Keratinocyte (primary cell): ENCODE measurements around the gene LY6G6F. TPM values are rescaled to one million over a fixed set of nuclear protein-coding genes. Genes with fewer than 3 reads are reported as not detected.

Experiments used
- DNase-seq: peaks from one replicate; pipeline ENCODE4 v3.0.0-alpha.2; 2011; ENCODE audit warnings: low read depth, missing footprints, low spot score
- FAIRE-seq: peaks from 2 replicates; lab custom pipeline; 2011; peaks lifted over from hg19 to GRCh38; lab: Jason Lieb, UNC
- H2AFZ ChIP-seq: 2 replicates; pipeline ENCODE4 v1.6.0; 2012; ENCODE audit warnings: low read length, control low read depth, inconsistent platforms; ENCODE audit not compliant: control insufficient read depth
- H3K27ac ChIP-seq: 2 replicates; pipeline ENCODE4 v1.5.1; 2011; ENCODE audit warnings: low read length; ENCODE audit not compliant: control insufficient read depth, insufficient read depth
- H3K27me3 ChIP-seq: 3 replicates; pipeline ENCODE4 v1.6.0; 2011; ENCODE audit warnings: low read length; ENCODE audit not compliant: control insufficient read depth, insufficient read depth; ENCODE audit errors: extremely low read depth
- H3K36me3 ChIP-seq, 2 experiments: 2 replicates in 1 of 2; 3 replicates in 1 of 2; pipeline ENCODE4 v1.5.1; 2011; ENCODE audit warnings: low read length in 2 of 2, mild to moderate bottlenecking in 1 of 2; ENCODE audit not compliant: control insufficient read depth in 2 of 2, insufficient read depth in 2 of 2; ENCODE audit errors: extremely low read depth in 1 of 2
- H3K4me1 ChIP-seq: 3 replicates; pipeline ENCODE4 v1.5.1; 2011; ENCODE audit warnings: low read length; ENCODE audit not compliant: control insufficient read depth, insufficient read depth; ENCODE audit errors: extremely low read depth
- H3K4me2 ChIP-seq: 3 replicates; pipeline ENCODE4 v1.6.0; 2011; ENCODE audit warnings: low read depth, low read length; ENCODE audit not compliant: control insufficient read depth, insufficient read depth; ENCODE audit errors: extremely low read depth
- H3K4me3 ChIP-seq, 3 experiments: fragments of 200-600 bp in 1 of 3; sonication (generic) in 1 of 3; 2 replicates in 2 of 3; 3 replicates in 1 of 3; pipeline ENCODE4 v1.5.1; 2011 to 2016; ENCODE audit warnings: low read length in 3 of 3, mild to moderate bottlenecking in 3 of 3, control low read depth in 2 of 3, inconsistent platforms in 1 of 3, low read depth in 1 of 3, mixed read lengths in 1 of 3, mixed run types in 1 of 3, moderate library complexity in 1 of 3; ENCODE audit not compliant: control insufficient read depth in 2 of 3, insufficient read depth in 2 of 3; ENCODE audit errors: extremely low read depth in 1 of 3
- H3K79me2 ChIP-seq: 2 replicates; pipeline ENCODE4 v1.6.0; 2012; ENCODE audit warnings: low read length; ENCODE audit not compliant: control insufficient read depth, insufficient read depth
- H3K9ac ChIP-seq: 3 replicates; pipeline ENCODE4 v1.6.0; 2011; ENCODE audit warnings: low read length; ENCODE audit not compliant: control insufficient read depth, insufficient read depth; ENCODE audit errors: extremely low read depth
- H3K9me1 ChIP-seq: 3 replicates; pipeline ENCODE4 v1.6.0; 2011; ENCODE audit warnings: low read length; ENCODE audit not compliant: control insufficient read depth, insufficient read depth; ENCODE audit errors: extremely low read depth
- H3K9me3 ChIP-seq: 2 replicates; pipeline ENCODE4 v1.5.1; 2012; ENCODE audit warnings: low read depth, low read length; ENCODE audit not compliant: control insufficient read depth
- H4K20me1 ChIP-seq: 3 replicates; pipeline ENCODE4 v1.6.0; 2011; ENCODE audit warnings: low read length; ENCODE audit not compliant: control insufficient read depth, insufficient read depth; ENCODE audit errors: extremely low read depth
- EZH2 ChIP-seq: IDR thresholded peaks from one replicate; pipeline ENCODE4 v1.6.1; 2012; ENCODE audit warnings: inconsistent platforms, mild to moderate bottlenecking, low read length, moderate library complexity
- dilution Hi-C: fragments of 300-500 bp; cut with MboI; formaldehyde crosslinking; loops from one replicate; pipeline ENCODE4 v1.7.0; 2020; ENCODE audit warnings: low sequenced_read_pairs; ENCODE audit not compliant: extremely low pct_ligation_motif_present
- polyA plus RNA-seq, 5 experiments: library from polyadenylated mRNA; depleted of rRNA in 3 of 5; stranded (reverse) in 3 of 5; stranded (forward) in 1 of 5; unstranded in 1 of 5; fragments of >200 nt; gene quantifications; 1 replicate in 1 of 5; 2 replicates in 3 of 5; 3 replicates in 1 of 5; pipeline versions ENCODE4 v1.2.1 to v1.2.3, GENCODE V29; 2011 to 2012; ENCODE audit warnings: missing spikeins in 2 of 5, low read depth in 1 of 5, low replicate concordance in 1 of 5
- TF ChIP-seq, protein P1 (sequence below), 3 experiments: IDR thresholded peaks in 1 of 3; conservative IDR thresholded peaks in 1 of 3; optimal IDR thresholded peaks in 1 of 3; 2 replicates in 2 of 3; 3 replicates in 1 of 3; pipeline versions ENCODE3 to v1.5.1; 2011; ENCODE audit warnings: low read length in 3 of 3, mild to moderate bottlenecking in 3 of 3, moderate library complexity in 2 of 3, control low read depth in 1 of 3, inconsistent platforms in 1 of 3; ENCODE audit not compliant: insufficient read depth in 2 of 3; ENCODE audit errors: extremely low read depth in 1 of 3

LY6G6F gene
- polyA plus RNA-seq, 1 donor (not counting 4 experiments of a cell fraction or from before 2014, with no cell fraction given), result not detected

GRCh38 chr6:31719001-31719400 lies 12.3 kb downstream of the LY6G6F start:
- Histone ChIP-seq H3K79me2 (no peaks in the 10 kb centered on the region), H3K4me2 (peak overlapping the region; percentile 77), H4K20me1 (no peaks in the 10 kb centered on the region), H2AFZ (no peak overlapping the region), H3K36me3 (peaks cover 0 to 4% of the 10 kb centered on the region in 2 experiments), H3K4me1 (peaks cover 31% of the 10 kb centered on the region), H3K9me1 (peaks cover 5% of the 10 kb centered on the region), H3K9ac (no peak overlapping the region), H3K27me3 (no peaks in the 10 kb centered on the region), H3K27ac (peak overlapping the region; percentile 66), H3K4me3 (peak overlapping the region in 1 of 3 experiments; percentile 49), H3K9me3 (no peaks in the 10 kb centered on the region)
- DNase-seq (no peak), FAIRE-seq (no peak)
- TF ChIP-seq EZH2, result no peak
- TF ChIP-seq, protein P1, sequence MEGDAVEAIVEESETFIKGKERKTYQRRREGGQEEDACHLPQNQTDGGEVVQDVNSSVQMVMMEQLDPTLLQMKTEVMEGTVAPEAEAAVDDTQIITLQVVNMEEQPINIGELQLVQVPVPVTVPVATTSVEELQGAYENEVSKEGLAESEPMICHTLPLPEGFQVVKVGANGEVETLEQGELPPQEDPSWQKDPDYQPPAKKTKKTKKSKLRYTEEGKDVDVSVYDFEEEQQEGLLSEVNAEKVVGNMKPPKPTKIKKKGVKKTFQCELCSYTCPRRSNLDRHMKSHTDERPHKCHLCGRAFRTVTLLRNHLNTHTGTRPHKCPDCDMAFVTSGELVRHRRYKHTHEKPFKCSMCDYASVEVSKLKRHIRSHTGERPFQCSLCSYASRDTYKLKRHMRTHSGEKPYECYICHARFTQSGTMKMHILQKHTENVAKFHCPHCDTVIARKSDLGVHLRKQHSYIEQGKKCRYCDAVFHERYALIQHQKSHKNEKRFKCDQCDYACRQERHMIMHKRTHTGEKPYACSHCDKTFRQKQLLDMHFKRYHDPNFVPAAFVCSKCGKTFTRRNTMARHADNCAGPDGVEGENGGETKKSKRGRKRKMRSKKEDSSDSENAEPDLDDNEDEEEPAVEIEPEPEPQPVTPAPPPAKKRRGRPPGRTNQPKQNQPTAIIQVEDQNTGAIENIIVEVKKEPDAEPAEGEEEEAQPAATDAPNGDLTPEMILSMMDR (optimal IDR thresholded peaks at IDR 0.05 in 1 of 3, IDR thresholded peaks at IDR 0.05 in 1 of 3, conservative IDR thresholded peaks at IDR 0.05 in 1 of 3; ENCODE audit: extremely low read depth in 1 of 3, insufficient read depth in 2 of 3, low read length in 3 of 3), result no peak
- dilution Hi-C loops, result no loop called here

DNA sequence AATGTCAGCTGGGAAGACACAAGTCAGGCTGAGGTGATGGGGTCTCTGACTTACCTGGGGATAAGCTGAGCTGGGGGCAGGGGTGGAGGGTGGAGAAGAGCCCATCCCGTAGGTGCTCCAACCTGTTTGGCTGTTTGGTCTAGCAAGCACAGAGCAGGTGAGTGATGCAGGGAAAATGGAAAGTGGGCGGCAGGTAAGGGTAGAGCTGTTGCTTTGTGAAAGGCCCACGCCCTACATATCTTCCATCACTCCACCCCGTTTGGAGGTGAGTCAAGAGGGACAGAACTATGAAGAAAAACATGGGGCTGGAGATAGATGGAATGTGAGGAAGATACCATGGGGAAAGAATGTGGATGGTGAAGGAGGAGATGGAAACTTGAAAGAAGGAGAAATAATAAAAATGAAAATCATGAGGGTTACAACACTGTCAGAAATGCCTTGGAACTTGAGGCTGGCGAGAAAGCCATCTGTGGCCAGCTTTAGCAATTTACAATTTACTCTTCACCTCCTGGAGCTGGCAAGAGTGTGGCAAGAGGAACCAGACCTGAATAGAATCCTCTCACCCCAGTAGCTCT lies 13.6 kb downstream of the LY6G6F start:
- TF ChIP-seq, protein P1 (optimal IDR thresholded peaks at IDR 0.05 in 1 of 3, IDR thresholded peaks at IDR 0.05 in 1 of 3, conservative IDR thresholded peaks at IDR 0.05 in 1 of 3; ENCODE audit: extremely low read depth in 1 of 3, insufficient read depth in 2 of 3, low read length in 3 of 3), result no peak
- TF ChIP-seq EZH2, result no peak
- no peak overlapping the region for H3K27ac ChIP-seq
- peak overlapping the region in 1 of 3 experiments; percentile 13 for H3K4me3 ChIP-seq
- H3K36me3 ChIP-seq, result peaks cover 0 to 4% of the 10 kb centered on the region in 2 experiments
- no peak overlapping the region for H3K9ac ChIP-seq
- H3K9me1 ChIP-seq, result peaks cover 5% of the 10 kb centered on the region
- H3K79me2 ChIP-seq, result no peaks in the 10 kb centered on the region
- dilution Hi-C loops, result no loop called here
- H3K27me3 ChIP-seq, result no peaks in the 10 kb centered on the region
- peak overlapping the region; percentile 6 for H3K4me2 ChIP-seq
- no peak for DNase-seq
- H4K20me1 ChIP-seq, result no peaks in the 10 kb centered on the region
- H2AFZ ChIP-seq, result peak overlapping the region; percentile 22
- FAIRE-seq, result peak; percentile 23
- H3K9me3 ChIP-seq, result no peaks in the 10 kb centered on the region
- H3K4me1 ChIP-seq, result peaks cover 31% of the 10 kb centered on the region
